ENCODE data around the gene FER1L5. TPM values are rescaled to one million over a fixed set of nuclear protein-coding genes. Genes with fewer than 3 reads are reported as not detected.

FER1L5 gene
- total RNA-seq, 2 experiments from 2014 or later, result not detected

DNA sequence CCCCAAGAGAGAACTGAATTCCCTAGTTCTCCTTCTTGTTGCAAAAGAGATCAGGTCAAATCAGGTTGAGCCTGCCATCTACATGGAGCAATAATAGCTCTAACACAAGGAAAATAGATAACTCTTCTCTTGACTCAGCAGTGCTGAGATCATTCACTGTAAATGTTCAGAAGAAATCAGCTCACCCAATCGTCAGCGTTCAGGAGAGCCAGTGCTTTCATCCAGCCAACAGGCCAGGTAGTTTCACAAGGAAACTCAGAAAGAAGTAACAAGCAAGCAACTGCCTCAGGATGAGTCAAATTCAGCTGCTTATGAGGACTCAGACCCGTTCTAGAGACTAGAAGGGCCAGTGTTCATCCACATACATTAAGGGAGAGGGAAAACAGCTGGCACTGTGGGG lies 91.4 kb downstream of the FER1L5 start:
- H4K20me1 ChIP-seq (ENCODE audit: insufficient read depth, low read length), result no peaks in the 10 kb centered on the region
- H3K4me3 ChIP-seq (ENCODE audit: low read depth, low read length, poor library complexity, severe bottlenecking), result no peak overlapping the region
- H3K79me2 ChIP-seq (ENCODE audit: insufficient read depth, low read depth, low read length), result peaks cover 15% of the 10 kb centered on the region
- no peak for TF ChIP-seq EZH2phosphoT487 (IDR thresholded peaks at IDR 0.05; ENCODE audit: borderline replicate concordance, low read depth, low read length)
- TF ChIP-seq, protein P1, sequence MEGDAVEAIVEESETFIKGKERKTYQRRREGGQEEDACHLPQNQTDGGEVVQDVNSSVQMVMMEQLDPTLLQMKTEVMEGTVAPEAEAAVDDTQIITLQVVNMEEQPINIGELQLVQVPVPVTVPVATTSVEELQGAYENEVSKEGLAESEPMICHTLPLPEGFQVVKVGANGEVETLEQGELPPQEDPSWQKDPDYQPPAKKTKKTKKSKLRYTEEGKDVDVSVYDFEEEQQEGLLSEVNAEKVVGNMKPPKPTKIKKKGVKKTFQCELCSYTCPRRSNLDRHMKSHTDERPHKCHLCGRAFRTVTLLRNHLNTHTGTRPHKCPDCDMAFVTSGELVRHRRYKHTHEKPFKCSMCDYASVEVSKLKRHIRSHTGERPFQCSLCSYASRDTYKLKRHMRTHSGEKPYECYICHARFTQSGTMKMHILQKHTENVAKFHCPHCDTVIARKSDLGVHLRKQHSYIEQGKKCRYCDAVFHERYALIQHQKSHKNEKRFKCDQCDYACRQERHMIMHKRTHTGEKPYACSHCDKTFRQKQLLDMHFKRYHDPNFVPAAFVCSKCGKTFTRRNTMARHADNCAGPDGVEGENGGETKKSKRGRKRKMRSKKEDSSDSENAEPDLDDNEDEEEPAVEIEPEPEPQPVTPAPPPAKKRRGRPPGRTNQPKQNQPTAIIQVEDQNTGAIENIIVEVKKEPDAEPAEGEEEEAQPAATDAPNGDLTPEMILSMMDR (conservative IDR thresholded peaks at IDR 0.05; ENCODE audit: low read length), result no peak
- H3K9me3 ChIP-seq (ENCODE audit: low read length), result no peaks in the 10 kb centered on the region
- H3K27ac ChIP-seq (ENCODE audit: low read depth, low read length, poor library complexity, severe bottlenecking), result no peak overlapping the region
- DNase-seq (ENCODE audit: low spot score), result no peak
- ChIA-PET POLR2A (interaction anchor here (0.7 kb wide), 1 partner anchor 12 kb away, joined by 3 read pairs; no protein-coding TSS in a partner anchor), CTCF (ENCODE audit: unreplicated experiment) (no interaction called here)
- no peak overlapping the region for H2AFZ ChIP-seq (ENCODE audit: low read length)
- no peaks in the 10 kb centered on the region for H3K9me2 ChIP-seq (ENCODE audit: insufficient read depth, low read length)
- intact Hi-C loops (cut with micrococcal nuclease; ENCODE audit: unreplicated experiment), result no loop called here
- no peak overlapping the region for H3K4me2 ChIP-seq (ENCODE audit: low read length)
- no TSS peak for BruUV-seq (replicated peaks)
- peaks cover 78% of the 10 kb centered on the region for H3K36me3 ChIP-seq (ENCODE audit: insufficient read depth, low read length)
- H3K4me1 ChIP-seq (ENCODE audit: insufficient read depth, low read length, poor library complexity, severe bottlenecking), result peaks cover 16% of the 10 kb centered on the region

DNA sequence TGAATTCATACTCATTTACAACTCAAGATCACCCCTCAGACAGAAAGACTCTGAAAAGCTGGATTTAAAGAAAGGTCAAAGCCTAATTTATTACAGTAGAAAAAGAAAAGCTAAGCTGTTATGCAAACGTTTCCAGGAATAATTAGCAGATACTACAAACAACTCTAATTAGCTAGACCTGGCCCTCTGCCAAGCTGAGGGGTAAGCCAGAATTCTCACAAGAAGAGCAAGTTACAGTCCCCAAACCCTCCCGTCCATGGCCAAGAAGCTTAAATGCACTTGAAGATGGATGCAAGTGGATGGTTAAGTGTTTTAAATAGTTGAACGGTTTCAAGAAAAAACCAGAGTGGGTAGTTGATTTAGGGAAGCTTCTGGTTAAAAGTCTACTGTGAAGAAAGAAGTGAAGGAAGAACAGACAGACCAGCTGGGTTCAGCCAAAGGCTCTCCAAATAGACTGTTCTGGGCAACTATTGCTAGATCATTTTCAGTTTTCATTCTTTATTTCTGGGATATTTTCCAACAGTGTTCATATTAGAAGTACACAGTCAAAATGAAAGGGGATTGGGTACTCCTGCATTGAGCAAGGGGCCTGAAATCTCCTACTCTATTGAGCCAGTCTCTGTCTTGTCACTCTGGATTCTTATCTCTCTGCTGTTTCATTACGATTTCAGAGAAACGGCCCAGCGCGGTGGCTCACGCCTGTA lies 92.5 kb downstream of the FER1L5 start:
- no peaks in the 10 kb centered on the region for H4K20me1 ChIP-seq (ENCODE audit: insufficient read depth, low read length)
- H3K36me3 ChIP-seq (ENCODE audit: insufficient read depth, low read length), result peaks cover 74% of the 10 kb centered on the region
- H2AFZ ChIP-seq (ENCODE audit: low read length), result no peak overlapping the region
- H3K79me2 ChIP-seq (ENCODE audit: insufficient read depth, low read depth, low read length), result peaks cover 23% of the 10 kb centered on the region
- ChIA-PET CTCF (ENCODE audit: unreplicated experiment) (no interaction called here), POLR2A (interaction anchor here (0.6 to 0.9 kb wide), 2 partner anchors 11 to 122 kb away, joined by 3 read pairs; partner anchors contain the start of gene ANKRD39)
- BruUV-seq (replicated peaks), result no TSS peak
- H3K9me2 ChIP-seq (ENCODE audit: insufficient read depth, low read length), result no peaks in the 10 kb centered on the region
- no peak for DNase-seq (ENCODE audit: low spot score)
- no peak overlapping the region for H3K27ac ChIP-seq (ENCODE audit: low read depth, low read length, poor library complexity, severe bottlenecking)
- H3K4me1 ChIP-seq (ENCODE audit: insufficient read depth, low read length, poor library complexity, severe bottlenecking), result peaks cover 19% of the 10 kb centered on the region
- no peak overlapping the region for H3K4me3 ChIP-seq (ENCODE audit: low read depth, low read length, poor library complexity, severe bottlenecking)
- no peaks in the 10 kb centered on the region for H3K9me3 ChIP-seq (ENCODE audit: low read length)
- TF ChIP-seq EZH2phosphoT487 (IDR thresholded peaks at IDR 0.05; ENCODE audit: borderline replicate concordance, low read depth, low read length), result no peak
- TF ChIP-seq, protein P1 (conservative IDR thresholded peaks at IDR 0.05; ENCODE audit: low read length), result no peak
- intact Hi-C loops (cut with micrococcal nuclease; ENCODE audit: unreplicated experiment), result no loop called here
- no peak overlapping the region for H3K4me2 ChIP-seq (ENCODE audit: low read length)

DNA sequence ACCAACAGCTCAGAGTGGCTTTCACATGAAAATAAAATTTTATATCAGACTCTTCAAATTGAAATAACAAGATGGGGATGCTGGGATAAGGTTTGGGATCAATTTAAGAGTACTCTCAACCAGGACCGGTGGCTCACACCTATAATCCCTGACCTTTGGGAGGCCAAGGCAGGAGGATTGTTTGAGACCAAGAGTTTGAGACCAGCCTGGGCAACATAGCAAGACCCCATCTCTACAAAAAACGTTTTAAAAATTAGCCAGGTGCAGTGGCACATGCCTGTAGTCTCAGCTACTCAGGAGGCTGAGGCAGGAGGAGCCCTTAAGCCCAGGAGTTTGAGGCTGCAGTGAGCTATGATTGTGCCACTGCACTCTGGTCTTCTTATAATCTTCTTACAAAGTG lies 94.7 kb downstream of the FER1L5 start:
- Histone ChIP-seq H3K79me2 (ENCODE audit: insufficient read depth, low read depth, low read length) (peaks cover 23% of the 10 kb centered on the region), H3K9me2 (ENCODE audit: insufficient read depth, low read length) (no peaks in the 10 kb centered on the region), H3K36me3 (ENCODE audit: insufficient read depth, low read length) (peaks cover 54% of the 10 kb centered on the region), H3K4me3 (ENCODE audit: low read depth, low read length, poor library complexity, severe bottlenecking) (no peak overlapping the region), H2AFZ (ENCODE audit: low read length) (no peak overlapping the region), H3K4me2 (ENCODE audit: low read length) (no peak overlapping the region), H4K20me1 (ENCODE audit: insufficient read depth, low read length) (no peaks in the 10 kb centered on the region), H3K4me1 (ENCODE audit: insufficient read depth, low read length, poor library complexity, severe bottlenecking) (peaks cover 29% of the 10 kb centered on the region), H3K9me3 (ENCODE audit: low read length) (no peaks in the 10 kb centered on the region), H3K27ac (ENCODE audit: low read depth, low read length, poor library complexity, severe bottlenecking) (no peak overlapping the region)
- CTCF ChIA-PET (ENCODE audit: unreplicated experiment), result no interaction called here
- BruUV-seq (replicated peaks), result no TSS peak
- DNase-seq (ENCODE audit: low spot score), result no peak
- POLR2A ChIA-PET, result interaction anchor here (0.8 kb wide), 1 partner anchor 36 kb away, joined by 3 read pairs; no protein-coding TSS in a partner anchor
- intact Hi-C loops (cut with micrococcal nuclease; ENCODE audit: unreplicated experiment), result no loop called here
- TF ChIP-seq, protein P1 (conservative IDR thresholded peaks at IDR 0.05; ENCODE audit: low read length), result no peak
- TF ChIP-seq EZH2phosphoT487 (IDR thresholded peaks at IDR 0.05; ENCODE audit: borderline replicate concordance, low read depth, low read length), result no peak
